Astrocyte of the spinal cord (primary cell): ENCODE measurements around the gene BLOC1S3.

Experiments used
- DNase-seq: peaks from one replicate; pipeline ENCODE4 v3.0.0; 2011; ENCODE audit warnings: low read depth, low spot score
- H3K4me3 ChIP-seq: 2 replicates; pipeline ENCODE4 v1.5.1; 2011; ENCODE audit warnings: low read depth, mild to moderate bottlenecking, low read length, moderate library complexity
- in situ Hi-C: cut with HindIII; loops from 2 replicates; pipeline ENCODE4 v1.10.0; 2017; ENCODE audit warnings: low sequenced_read_pairs
- TF ChIP-seq, protein P1 (sequence below): IDR thresholded peaks from 2 replicates; pipeline ENCODE4 v1.5.1; 2012; ENCODE audit warnings: low read depth, mild to moderate bottlenecking, low read length, inconsistent platforms

Gene BLOC1S3

DNA sequence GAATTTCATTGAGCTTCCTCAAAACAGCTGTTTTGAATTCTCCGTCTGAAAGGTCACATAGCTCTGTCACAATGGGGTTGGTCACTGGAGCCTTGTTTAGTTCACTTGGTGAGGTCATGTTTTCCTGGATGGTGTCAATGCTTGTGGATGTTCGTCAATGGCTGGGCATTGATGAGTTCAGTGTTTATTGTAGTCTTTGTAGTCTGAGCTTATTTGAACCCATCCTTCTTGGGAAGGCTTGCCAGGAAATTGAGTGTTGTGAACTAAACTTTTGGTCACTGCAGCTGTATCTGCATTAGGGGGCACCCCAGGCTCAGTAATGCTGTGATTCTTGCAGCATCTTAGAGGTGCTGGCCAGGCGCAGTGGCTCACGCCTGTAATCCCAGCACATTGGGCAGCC, 22.0 kb downstream of the BLOC1S3 start:
- in situ Hi-C loops: no loop called here
- TF ChIP-seq, protein P1, sequence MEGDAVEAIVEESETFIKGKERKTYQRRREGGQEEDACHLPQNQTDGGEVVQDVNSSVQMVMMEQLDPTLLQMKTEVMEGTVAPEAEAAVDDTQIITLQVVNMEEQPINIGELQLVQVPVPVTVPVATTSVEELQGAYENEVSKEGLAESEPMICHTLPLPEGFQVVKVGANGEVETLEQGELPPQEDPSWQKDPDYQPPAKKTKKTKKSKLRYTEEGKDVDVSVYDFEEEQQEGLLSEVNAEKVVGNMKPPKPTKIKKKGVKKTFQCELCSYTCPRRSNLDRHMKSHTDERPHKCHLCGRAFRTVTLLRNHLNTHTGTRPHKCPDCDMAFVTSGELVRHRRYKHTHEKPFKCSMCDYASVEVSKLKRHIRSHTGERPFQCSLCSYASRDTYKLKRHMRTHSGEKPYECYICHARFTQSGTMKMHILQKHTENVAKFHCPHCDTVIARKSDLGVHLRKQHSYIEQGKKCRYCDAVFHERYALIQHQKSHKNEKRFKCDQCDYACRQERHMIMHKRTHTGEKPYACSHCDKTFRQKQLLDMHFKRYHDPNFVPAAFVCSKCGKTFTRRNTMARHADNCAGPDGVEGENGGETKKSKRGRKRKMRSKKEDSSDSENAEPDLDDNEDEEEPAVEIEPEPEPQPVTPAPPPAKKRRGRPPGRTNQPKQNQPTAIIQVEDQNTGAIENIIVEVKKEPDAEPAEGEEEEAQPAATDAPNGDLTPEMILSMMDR: peak; percentile 27
- no peak overlapping the region for H3K4me3 ChIP-seq
- DNase-seq: peak; percentile 31

DNA sequence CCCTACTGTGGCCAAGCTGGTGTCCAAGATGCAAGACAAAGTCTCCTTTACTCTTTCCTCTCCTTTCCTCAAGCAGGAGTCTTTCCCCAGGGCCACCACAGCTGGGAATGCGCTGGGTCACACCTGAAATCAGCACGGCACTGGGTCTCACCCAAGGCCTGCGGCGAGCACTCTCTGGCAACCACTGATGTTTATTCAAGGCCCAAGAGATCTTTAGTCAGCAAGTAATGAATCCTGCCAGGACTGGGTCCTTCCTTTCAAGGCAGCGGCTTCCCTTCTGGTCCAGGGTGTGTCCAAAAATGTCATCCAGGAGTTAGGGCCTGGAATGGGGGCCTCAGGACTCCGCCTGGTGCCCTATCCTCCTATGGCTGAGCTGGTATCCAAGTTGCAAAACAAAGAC, 24.1 kb downstream of the BLOC1S3 start:
- DNase-seq: no peak
- in situ Hi-C loops: no loop called here
- H3K4me3 ChIP-seq: no peak overlapping the region
- TF ChIP-seq, protein P1: no peak

DNA sequence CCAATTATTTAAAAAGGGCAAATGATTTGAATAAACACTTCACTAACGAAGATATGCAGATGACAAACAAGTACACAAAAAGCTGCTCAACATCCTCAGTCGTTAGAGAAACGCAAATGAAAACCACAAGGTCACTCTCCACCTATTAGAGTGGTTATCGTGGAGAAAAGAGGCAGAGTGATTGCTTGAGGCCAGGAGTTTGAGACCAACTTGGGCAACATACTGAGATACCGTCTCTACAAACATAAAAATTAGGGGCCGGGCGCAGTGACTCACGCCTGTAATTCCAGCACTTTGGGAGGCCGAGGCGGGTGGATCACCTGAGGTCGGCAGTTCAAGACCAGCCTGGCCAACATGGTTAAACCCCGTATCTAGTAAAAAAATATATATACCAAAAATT, 27.2 kb downstream of the BLOC1S3 start:
- TF ChIP-seq, protein P1: no peak
- in situ Hi-C loops: no loop called here
- DNase-seq: no peak
- H3K4me3 ChIP-seq: no peak overlapping the region

DNA sequence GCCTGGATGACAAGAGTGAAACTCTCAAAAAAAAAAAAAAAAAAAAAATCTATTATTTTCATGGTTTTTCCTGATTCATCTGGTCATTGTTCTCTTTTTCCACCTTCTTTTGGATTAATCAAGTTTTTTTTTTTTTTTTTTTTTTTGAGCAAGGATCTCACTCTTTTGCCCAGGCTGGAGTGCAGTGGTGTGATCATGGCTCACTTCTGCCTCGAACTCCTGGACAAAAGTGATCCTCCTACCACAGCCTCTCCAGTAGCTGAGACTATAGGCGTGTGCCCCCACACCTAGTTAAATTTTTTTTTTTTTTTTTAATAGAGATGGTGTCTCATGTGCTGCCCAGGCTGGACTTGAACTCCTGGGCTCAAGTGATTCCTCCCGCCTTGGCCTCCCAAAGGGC, 27.7 kb downstream of the BLOC1S3 start:
- TF ChIP-seq, protein P1: no peak
- no peak for DNase-seq
- no peak overlapping the region for H3K4me3 ChIP-seq
- in situ Hi-C loops: no loop called here

DNA sequence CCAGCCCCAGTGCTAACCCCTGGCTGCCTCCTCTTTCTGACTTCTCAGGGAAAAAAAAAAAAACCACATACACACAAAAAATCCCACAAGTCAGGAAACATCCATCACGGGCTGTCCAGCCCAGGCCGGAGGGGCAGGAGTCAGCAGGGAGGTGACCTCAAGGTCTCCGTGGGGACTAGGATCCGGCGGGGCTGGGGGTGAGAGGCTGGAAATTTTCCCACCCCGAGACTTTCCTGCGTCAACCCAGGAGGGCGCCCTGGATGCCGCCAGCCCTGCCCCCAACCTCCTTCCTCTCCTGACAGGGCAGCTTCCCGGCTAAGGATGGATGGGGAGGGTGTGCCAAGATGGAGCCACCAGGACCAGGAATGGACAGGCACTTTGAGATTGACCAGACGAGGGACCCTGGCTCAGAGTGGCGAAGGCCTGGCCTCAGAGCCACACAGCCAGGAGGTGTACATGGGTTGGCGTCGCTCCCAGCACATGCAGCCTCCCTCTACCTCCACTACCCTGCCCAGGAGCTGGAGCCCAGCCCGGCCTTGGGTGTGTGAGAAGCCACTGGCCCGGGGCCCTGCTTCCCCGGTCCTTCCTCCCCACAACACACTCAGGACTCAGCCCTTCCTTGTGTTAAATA, 33.3 kb downstream of the BLOC1S3 start:
- in situ Hi-C loops: no loop called here
- DNase-seq: no peak
- H3K4me3 ChIP-seq: no peak overlapping the region
- TF ChIP-seq, protein P1: no peak

DNA sequence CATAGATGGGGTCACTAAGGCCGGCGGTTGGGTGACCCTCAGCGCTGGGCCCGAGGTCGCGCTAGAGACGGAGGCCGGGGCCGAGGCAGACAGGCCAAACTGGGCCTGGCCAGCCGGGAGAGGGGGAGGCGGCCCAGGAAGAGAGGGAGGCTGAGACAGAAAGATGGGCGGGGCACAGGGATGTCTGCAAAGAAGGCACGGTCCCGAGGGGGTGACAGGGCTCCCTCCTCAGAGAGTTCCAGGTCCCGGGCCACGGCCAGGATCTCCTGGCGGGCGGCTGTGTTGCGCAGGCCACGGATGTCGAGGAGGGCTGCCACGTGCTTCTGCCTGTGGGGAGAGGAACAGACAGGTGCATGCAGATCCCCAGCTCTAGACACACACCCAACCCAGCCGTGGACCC, 34.4 kb downstream of the BLOC1S3 start:
- in situ Hi-C loops: no loop called here
- TF ChIP-seq, protein P1: no peak
- DNase-seq: no peak
- no peak overlapping the region for H3K4me3 ChIP-seq
